ENCODE data around the gene TNFAIP8.

TNFAIP8 gene

DNA sequence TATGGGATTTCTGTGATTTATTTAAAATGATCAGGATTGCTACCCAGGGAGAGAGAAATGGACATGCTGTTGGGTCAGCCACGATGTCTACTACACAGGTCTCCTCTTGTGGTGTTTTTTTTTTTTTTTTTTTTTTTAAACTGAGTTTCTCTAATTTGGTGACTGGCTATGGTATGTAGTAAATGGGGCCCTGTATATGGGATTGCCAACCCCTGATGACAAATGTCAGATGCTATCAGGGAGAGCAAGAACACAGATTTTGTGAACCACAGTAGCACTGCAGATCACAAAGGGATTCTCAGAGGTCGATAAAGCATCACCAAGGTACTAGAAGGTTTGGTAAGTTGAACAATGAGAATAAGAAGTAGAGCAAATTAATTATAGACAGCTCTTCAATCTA, 16.5 kb upstream of the TNFAIP8 start:
- H3K79me2 ChIP-seq (ENCODE audit: control insufficient read depth, insufficient read depth, low read length) = no peaks in the 10 kb centered on the region
- H2BK5ac ChIP-seq (ENCODE audit: low read length) = no peak overlapping the region
- H3K56ac ChIP-seq (ENCODE audit: low read length) = no peak overlapping the region
- no peaks in the 10 kb centered on the region for H3K36me3 ChIP-seq (ENCODE audit: control insufficient read depth, insufficient read depth, low read length)
- no CpG with 5 or more reads among the region's 2 CpGs for WGBS (ENCODE audit: extremely low coverage, insufficient coverage, low lambda C conversion rate)
- H4K5ac ChIP-seq (ENCODE audit: low read length) = no peak overlapping the region
- no peak for DNase-seq
- no peak overlapping the region for H2BK120ac ChIP-seq (ENCODE audit: low read depth, low read length)
- H3K27ac ChIP-seq (ENCODE audit: low read depth, low read length) = no peak overlapping the region
- H3K4me3 ChIP-seq (ENCODE audit: low read length) = no peak overlapping the region
- no peak overlapping the region for H3K18ac ChIP-seq (ENCODE audit: low read length)
- H4K8ac ChIP-seq (ENCODE audit: low read depth, low read length) = no peak overlapping the region
- no peak overlapping the region for H3K9ac ChIP-seq (ENCODE audit: low read length)
- H2BK15ac ChIP-seq (replicated peaks; ENCODE audit: low read depth) = no peak overlapping the region
- no peaks in the 10 kb centered on the region for H3K79me1 ChIP-seq (ENCODE audit: low read length)
- no peaks in the 10 kb centered on the region for H3K27me3 ChIP-seq (ENCODE audit: insufficient read depth, low read length, poor library complexity)
- no peaks in the 10 kb centered on the region for H3K4me1 ChIP-seq (ENCODE audit: control insufficient read depth, low read depth, low read length)
- H3K4me2 ChIP-seq (ENCODE audit: low read length) = no peak overlapping the region
- H2AK5ac ChIP-seq (ENCODE audit: low read length) = no peak overlapping the region
- H3K23ac ChIP-seq (ENCODE audit: low read length) = no peak overlapping the region
- no peak overlapping the region for H3K4ac ChIP-seq (ENCODE audit: low read depth, low read length)

DNA sequence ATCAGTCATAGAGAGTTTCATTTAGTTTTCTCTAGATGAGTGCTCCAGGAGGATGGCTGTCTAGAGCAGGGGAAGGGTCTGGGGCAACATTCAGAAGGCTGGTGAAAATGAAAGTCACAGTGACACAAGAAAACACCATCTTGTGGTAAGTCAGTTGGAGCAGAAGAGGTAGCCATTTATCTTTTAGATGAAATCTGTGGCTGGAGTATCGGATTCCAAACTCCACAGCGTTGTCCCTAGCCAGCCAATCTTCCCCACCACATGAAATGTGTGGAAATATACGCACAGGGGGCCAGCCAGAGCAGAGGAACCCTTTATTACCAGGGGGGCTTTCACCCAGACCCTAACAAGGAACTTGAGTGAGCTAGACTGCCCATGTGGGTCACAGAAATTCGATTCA, 15.9 kb upstream of the TNFAIP8 start:
- no peak overlapping the region for H4K8ac ChIP-seq (ENCODE audit: low read depth, low read length)
- H3K4me1 ChIP-seq (ENCODE audit: control insufficient read depth, low read depth, low read length) = no peaks in the 10 kb centered on the region
- H3K27ac ChIP-seq (ENCODE audit: low read depth, low read length) = no peak overlapping the region
- H3K4me3 ChIP-seq (ENCODE audit: low read length) = no peak overlapping the region
- H4K5ac ChIP-seq (ENCODE audit: low read length) = no peak overlapping the region
- no peak overlapping the region for H2AK5ac ChIP-seq (ENCODE audit: low read length)
- no peak overlapping the region for H2BK15ac ChIP-seq (replicated peaks; ENCODE audit: low read depth)
- no peaks in the 10 kb centered on the region for H3K27me3 ChIP-seq (ENCODE audit: insufficient read depth, low read length, poor library complexity)
- H2BK5ac ChIP-seq (ENCODE audit: low read length) = no peak overlapping the region
- no peak overlapping the region for H3K18ac ChIP-seq (ENCODE audit: low read length)
- H3K4ac ChIP-seq (ENCODE audit: low read depth, low read length) = no peak overlapping the region
- no peak overlapping the region for H3K9ac ChIP-seq (ENCODE audit: low read length)
- H3K56ac ChIP-seq (ENCODE audit: low read length) = no peak overlapping the region
- WGBS (ENCODE audit: extremely low coverage, insufficient coverage, low lambda C conversion rate) = no CpG with 5 or more reads among the region's 4 CpGs
- no peak for DNase-seq
- H2BK120ac ChIP-seq (ENCODE audit: low read depth, low read length) = no peak overlapping the region
- H3K79me2 ChIP-seq (ENCODE audit: control insufficient read depth, insufficient read depth, low read length) = no peaks in the 10 kb centered on the region
- no peaks in the 10 kb centered on the region for H3K36me3 ChIP-seq (ENCODE audit: control insufficient read depth, insufficient read depth, low read length)
- no peak overlapping the region for H3K4me2 ChIP-seq (ENCODE audit: low read length)
- H3K23ac ChIP-seq (ENCODE audit: low read length) = no peak overlapping the region
- no peaks in the 10 kb centered on the region for H3K79me1 ChIP-seq (ENCODE audit: low read length)

DNA sequence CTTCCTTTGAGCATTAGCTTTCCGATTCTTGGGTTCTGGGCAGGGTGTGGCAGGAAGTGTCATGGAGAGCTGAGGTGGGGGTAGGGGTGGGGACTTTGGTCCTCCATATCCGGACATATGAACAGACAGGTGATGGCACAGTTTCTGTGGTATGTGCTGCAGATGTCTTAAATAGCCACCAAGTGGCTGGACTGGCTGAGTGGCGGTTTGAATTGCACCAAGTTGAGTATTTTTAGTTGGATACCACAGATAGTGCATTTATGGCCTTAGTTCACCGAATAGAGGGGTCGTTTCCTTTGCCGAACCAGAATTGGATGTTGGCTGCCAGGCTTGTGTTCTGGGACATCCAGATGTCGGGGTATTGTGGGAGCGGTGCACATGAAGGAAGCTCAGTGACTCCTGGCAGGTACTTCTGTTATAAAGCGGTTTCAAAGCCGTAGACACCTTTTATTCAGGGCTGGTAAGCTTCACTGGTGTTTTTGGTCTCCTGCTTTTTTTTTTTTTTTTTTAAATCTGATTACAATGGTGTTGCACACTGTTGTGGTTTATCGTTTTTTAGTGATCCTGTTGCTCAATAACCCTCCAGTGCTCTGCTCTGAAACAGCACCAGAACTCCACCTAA, 15.1 kb upstream of the TNFAIP8 start:
- no peak overlapping the region for H3K4me2 ChIP-seq (ENCODE audit: low read length)
- H4K5ac ChIP-seq (ENCODE audit: low read length) = no peak overlapping the region
- H3K4me3 ChIP-seq (ENCODE audit: low read length) = no peak overlapping the region
- no peaks in the 10 kb centered on the region for H3K36me3 ChIP-seq (ENCODE audit: control insufficient read depth, insufficient read depth, low read length)
- no peak for DNase-seq
- no peaks in the 10 kb centered on the region for H3K4me1 ChIP-seq (ENCODE audit: control insufficient read depth, low read depth, low read length)
- H2BK5ac ChIP-seq (ENCODE audit: low read length) = no peak overlapping the region
- H3K79me1 ChIP-seq (ENCODE audit: low read length) = no peaks in the 10 kb centered on the region
- H3K56ac ChIP-seq (ENCODE audit: low read length) = no peak overlapping the region
- H3K27me3 ChIP-seq (ENCODE audit: insufficient read depth, low read length, poor library complexity) = no peaks in the 10 kb centered on the region
- no peak overlapping the region for H2BK15ac ChIP-seq (replicated peaks; ENCODE audit: low read depth)
- H3K9ac ChIP-seq (ENCODE audit: low read length) = no peak overlapping the region
- H2BK120ac ChIP-seq (ENCODE audit: low read depth, low read length) = no peak overlapping the region
- H3K23ac ChIP-seq (ENCODE audit: low read length) = no peak overlapping the region
- H3K79me2 ChIP-seq (ENCODE audit: control insufficient read depth, insufficient read depth, low read length) = no peaks in the 10 kb centered on the region
- no CpG with 5 or more reads among the region's 11 CpGs for WGBS (ENCODE audit: extremely low coverage, insufficient coverage, low lambda C conversion rate)
- H4K8ac ChIP-seq (ENCODE audit: low read depth, low read length) = no peak overlapping the region
- no peak overlapping the region for H3K27ac ChIP-seq (ENCODE audit: low read depth, low read length)
- H3K18ac ChIP-seq (ENCODE audit: low read length) = no peak overlapping the region
- no peak overlapping the region for H3K4ac ChIP-seq (ENCODE audit: low read depth, low read length)
- no peak overlapping the region for H2AK5ac ChIP-seq (ENCODE audit: low read length)

DNA sequence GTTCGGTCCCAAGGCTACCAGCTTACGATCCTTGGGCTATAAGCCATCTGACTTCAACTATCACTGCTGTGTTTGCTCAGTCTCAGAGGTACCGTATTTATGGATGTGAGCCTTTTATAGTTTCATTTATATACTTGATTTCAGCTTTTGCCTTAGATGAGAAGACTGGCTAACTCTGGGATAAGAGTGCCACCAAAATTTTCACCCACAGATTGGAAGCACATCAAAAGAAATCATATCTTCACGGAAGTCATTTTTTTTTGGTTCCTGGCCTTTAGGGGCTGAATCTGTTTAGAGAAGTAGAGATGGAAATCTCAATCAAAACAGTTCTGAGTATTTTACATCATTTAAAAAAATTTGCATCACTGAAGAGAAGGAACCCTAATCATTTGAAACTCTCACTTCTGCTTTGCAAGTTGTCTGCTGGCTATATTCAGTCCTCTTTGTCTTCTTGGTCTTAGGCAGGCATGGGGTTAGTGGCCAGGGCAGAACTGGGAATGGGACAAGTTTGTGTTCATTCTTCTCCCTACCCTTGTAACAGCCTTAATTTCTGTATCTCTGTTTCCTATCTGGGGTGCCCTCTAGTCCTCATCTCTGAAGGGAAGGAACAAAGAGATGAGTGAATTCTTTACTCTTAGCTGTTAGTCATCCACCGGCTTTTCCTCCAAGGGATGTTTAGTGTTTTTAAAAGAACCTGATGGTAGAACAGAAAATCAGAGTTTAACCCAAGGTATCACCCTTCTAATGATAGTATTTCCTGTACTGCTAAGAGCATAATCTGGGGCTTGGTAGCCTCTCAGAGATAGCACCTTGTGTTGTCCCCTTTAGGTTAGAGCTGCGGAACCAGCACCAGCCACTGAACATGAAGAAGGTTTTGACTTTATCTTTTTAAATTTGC, 14.1 kb upstream of the TNFAIP8 start:
- no CpG with 5 or more reads among the region's 6 CpGs for WGBS (ENCODE audit: extremely low coverage, insufficient coverage, low lambda C conversion rate)
- H3K23ac ChIP-seq (ENCODE audit: low read length) = no peak overlapping the region
- no peak overlapping the region for H2BK120ac ChIP-seq (ENCODE audit: low read depth, low read length)
- H2BK15ac ChIP-seq (replicated peaks; ENCODE audit: low read depth) = no peak overlapping the region
- H2AK5ac ChIP-seq (ENCODE audit: low read length) = no peak overlapping the region
- H3K4me1 ChIP-seq (ENCODE audit: control insufficient read depth, low read depth, low read length) = no peaks in the 10 kb centered on the region
- no peak overlapping the region for H4K8ac ChIP-seq (ENCODE audit: low read depth, low read length)
- no peak overlapping the region for H3K4me3 ChIP-seq (ENCODE audit: low read length)
- no peaks in the 10 kb centered on the region for H3K36me3 ChIP-seq (ENCODE audit: control insufficient read depth, insufficient read depth, low read length)
- no peaks in the 10 kb centered on the region for H3K79me1 ChIP-seq (ENCODE audit: low read length)
- no peak overlapping the region for H3K27ac ChIP-seq (ENCODE audit: low read depth, low read length)
- no peak overlapping the region for H3K4ac ChIP-seq (ENCODE audit: low read depth, low read length)
- H3K56ac ChIP-seq (ENCODE audit: low read length) = no peak overlapping the region
- H4K5ac ChIP-seq (ENCODE audit: low read length) = no peak overlapping the region
- H2BK5ac ChIP-seq (ENCODE audit: low read length) = no peak overlapping the region
- no peaks in the 10 kb centered on the region for H3K27me3 ChIP-seq (ENCODE audit: insufficient read depth, low read length, poor library complexity)
- H3K9ac ChIP-seq (ENCODE audit: low read length) = no peak overlapping the region
- no peak for DNase-seq
- H3K79me2 ChIP-seq (ENCODE audit: control insufficient read depth, insufficient read depth, low read length) = no peaks in the 10 kb centered on the region
- H3K18ac ChIP-seq (ENCODE audit: low read length) = no peak overlapping the region
- H3K4me2 ChIP-seq (ENCODE audit: low read length) = no peak overlapping the region

DNA sequence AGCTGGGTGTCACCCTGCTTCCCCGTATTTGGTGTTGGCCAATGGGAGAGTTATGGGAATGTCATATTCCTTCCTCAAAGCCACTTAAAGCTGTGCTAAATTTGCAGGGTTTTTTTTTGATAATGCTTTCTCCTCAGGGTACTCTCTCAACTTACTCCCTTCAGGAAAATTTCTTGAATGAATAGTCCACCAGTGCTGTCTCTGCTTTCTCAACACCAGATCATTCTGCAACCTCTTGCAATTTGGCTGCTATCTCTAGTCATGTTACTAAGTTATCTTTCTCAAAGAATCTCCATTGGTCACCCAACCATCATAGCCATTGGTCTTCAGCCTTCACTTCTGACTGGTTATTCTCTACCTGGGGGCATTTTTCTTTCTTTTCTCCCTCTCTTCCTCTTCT, 13.4 kb upstream of the TNFAIP8 start:
- no peak overlapping the region for H4K5ac ChIP-seq (ENCODE audit: low read length)
- no peak overlapping the region for H3K18ac ChIP-seq (ENCODE audit: low read length)
- no peaks in the 10 kb centered on the region for H3K36me3 ChIP-seq (ENCODE audit: control insufficient read depth, insufficient read depth, low read length)
- no peak overlapping the region for H3K23ac ChIP-seq (ENCODE audit: low read length)
- H3K27ac ChIP-seq (ENCODE audit: low read depth, low read length) = no peak overlapping the region
- no peak overlapping the region for H3K4me3 ChIP-seq (ENCODE audit: low read length)
- H2BK5ac ChIP-seq (ENCODE audit: low read length) = no peak overlapping the region
- no CpG with 5 or more reads among the region's 1 CpG for WGBS (ENCODE audit: extremely low coverage, insufficient coverage, low lambda C conversion rate)
- H3K27me3 ChIP-seq (ENCODE audit: insufficient read depth, low read length, poor library complexity) = no peaks in the 10 kb centered on the region
- no peak overlapping the region for H2BK120ac ChIP-seq (ENCODE audit: low read depth, low read length)
- no peak overlapping the region for H3K4me2 ChIP-seq (ENCODE audit: low read length)
- no peak overlapping the region for H2BK15ac ChIP-seq (replicated peaks; ENCODE audit: low read depth)
- no peak for DNase-seq
- H3K56ac ChIP-seq (ENCODE audit: low read length) = no peak overlapping the region
- no peak overlapping the region for H4K8ac ChIP-seq (ENCODE audit: low read depth, low read length)
- H3K4me1 ChIP-seq (ENCODE audit: control insufficient read depth, low read depth, low read length) = no peaks in the 10 kb centered on the region
- no peaks in the 10 kb centered on the region for H3K79me2 ChIP-seq (ENCODE audit: control insufficient read depth, insufficient read depth, low read length)
- H3K79me1 ChIP-seq (ENCODE audit: low read length) = no peaks in the 10 kb centered on the region
- H2AK5ac ChIP-seq (ENCODE audit: low read length) = no peak overlapping the region
- no peak overlapping the region for H3K4ac ChIP-seq (ENCODE audit: low read depth, low read length)
- no peak overlapping the region for H3K9ac ChIP-seq (ENCODE audit: low read length)

Data from mesendoderm (in vitro differentiated cells).